ENCODE measurements around the gene MAMDC4.

The MAMDC4 gene

DNA sequence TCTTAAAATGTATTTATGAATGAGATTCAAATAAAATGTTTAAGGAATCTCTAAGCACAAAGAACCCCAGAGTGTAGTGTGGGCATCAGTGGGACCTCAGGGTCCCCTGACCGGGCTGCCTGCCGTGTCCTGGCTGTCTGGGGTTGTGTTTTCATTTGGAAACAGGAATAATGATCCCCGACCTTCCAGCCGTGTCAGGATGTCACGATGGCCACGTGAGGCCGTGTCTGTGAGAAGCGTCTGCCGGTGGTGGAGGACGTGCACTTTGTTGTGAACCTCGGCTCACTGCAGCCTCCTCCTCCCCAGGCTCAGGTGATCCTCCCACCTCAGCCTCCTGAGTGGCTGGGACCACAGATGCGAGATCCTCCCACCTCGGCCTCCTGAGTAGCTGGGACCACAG, 38.5 kb downstream of the MAMDC4 start:
- DNase-seq (ENCODE audit: low spot score), result no peak

DNA sequence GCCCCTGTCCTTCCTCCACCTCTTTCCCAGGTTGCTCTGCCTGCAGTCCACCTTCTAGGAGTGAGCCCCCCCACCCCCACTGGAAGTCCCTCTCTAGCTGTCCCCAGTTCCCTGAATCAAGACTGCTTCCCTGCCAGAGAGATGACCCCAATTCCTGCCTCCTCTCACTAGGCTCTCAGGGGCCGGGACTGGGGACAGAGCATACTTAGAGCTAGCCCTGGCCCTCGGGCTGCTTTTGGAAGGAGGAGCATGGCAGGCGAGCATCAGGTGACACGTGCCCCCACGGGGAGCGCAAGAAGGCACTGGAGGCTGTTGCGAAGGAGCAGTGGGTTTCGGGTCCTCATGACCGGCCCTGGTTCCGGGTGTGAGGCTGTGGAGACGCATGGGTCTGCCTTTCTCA, 43.9 kb downstream of the MAMDC4 start:
- no peak for DNase-seq (ENCODE audit: low spot score)

DNA sequence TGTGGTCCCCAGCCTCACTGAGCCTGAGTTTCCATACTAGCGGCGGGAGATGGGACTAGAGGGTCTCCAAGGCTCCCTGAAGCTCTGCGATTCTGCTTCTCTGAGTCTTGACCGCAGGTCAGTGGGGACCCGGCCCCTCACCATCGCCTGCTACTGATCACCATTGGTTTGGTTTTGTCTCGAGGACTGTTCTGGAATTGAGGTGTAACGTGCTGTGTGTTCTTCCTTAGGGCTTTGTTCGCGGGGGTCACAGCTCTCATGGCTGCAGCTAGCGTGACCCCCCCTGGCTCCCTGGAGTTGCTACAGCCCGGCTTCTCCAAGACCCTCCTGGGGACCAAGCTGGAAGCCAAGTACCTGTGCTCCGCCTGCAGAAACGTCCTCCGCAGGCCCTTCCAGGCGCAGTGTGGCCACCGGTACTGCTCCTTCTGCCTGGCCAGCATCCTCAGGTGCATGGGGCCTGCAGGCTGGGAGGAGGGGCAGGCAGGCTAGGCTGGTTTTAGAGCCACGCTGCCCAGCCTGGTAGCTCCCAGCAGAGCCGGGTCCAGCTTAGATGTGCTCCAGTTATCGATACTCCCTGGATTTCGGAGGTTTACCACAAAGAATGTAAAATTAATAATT, 46.4 kb downstream of the MAMDC4 start:
- no peak for DNase-seq (ENCODE audit: low spot score)

DNA sequence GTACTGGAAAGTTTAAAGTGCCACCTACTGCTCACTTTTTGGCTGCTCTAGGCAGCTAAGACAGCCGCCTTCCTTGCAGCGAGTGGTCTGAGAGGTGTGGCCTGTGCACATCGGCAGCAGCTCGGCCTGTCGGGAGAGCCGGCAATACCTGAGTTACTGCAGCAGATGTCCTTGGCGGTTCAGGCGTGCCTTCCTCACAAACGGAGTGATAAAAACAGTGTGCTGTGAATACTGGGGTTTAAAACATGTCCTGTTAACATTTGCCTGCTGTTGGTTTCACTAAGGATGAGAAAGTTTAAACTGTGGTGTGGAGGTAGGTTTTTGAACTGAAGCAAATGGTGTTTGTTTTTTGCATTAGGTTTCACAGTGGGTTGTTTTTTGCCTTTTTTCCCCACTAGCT, 47.0 kb downstream of the MAMDC4 start:
- DNase-seq (ENCODE audit: low spot score), result no peak

DNA sequence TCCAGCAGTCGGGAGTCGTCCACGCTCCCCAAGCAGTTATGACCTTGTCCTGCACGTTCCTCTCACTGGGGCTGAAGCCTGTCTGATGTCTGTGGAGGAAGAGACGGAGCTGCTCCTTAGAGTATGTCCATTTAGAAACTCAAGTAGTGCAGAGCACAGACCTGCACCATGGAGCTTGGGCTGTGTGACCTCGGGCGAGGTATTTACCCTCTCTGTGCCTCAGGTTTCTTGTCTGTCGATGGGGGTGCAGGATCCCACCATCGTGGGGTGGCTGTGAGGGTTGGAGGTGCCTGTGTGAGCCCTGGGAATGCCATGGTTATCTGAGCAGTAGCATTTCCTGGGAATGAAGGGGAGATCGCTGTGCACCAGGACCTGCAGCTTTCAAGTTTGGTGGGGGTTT, 48.4 kb downstream of the MAMDC4 start:
- DNase-seq (ENCODE audit: low spot score), result no peak

DNA sequence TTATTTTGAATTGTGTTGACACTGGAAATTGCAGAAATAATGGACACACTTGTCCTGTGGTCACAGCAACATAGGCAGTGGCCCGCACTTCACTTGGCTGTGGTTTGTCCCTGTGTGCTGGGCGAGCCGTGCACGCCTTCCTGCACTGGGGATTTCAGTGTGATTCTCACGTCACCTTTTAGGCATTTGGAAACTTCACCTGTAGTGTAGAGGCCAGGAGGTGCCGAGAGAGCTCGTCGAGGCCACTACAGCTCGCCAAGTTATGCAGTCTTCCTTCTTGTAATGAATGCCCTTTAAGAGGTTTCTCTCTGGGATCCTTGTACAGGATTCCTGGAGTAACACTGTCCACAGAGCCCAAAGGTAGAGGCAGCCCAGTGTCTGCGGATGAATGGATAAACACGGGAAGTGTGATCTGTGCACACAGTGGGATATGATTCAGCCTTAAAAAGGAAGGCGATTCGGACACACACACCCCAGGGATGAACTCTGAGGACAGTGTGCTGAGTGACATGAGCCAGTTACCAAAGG, 48.9 kb downstream of the MAMDC4 start:
- DNase-seq (ENCODE audit: low spot score), result no peak

DNA sequence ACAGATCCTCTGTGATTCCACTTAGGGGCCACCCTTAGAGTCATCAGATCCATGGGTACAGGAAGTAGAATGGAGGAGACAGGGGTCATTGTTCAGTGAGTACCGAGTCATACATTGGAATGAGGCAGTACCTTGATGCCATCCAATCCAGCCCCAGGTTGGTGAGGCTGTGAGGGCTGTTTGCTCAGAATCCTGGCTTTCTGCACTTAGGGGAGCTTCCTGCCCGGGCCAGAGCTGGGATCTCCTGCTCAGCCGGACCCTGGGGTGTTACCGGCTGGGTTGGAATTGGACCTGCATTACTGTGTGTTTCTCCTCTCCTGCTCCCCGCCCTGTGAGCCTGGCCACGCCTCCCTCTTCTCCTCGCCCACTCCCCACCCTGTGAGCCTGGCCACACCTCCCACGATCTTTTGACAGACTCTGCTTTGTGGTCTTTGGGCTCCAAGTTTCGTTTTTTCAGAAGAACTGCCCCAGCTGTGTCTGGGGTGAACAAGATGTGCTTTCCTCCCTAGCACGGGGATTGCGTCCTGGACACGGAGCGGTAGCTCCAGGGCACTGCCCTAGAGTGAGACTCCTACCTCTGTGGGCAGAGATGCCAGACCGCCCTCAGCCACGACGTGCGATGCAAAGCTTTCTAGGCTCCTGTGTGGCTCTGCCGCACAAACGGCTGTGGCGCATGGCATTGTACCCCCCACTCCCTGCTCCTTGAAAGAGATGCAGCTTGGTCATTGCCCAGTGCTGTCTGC, 49.5 kb downstream of the MAMDC4 start:
- DNase-seq (ENCODE audit: low spot score), result peak; percentile 75

DNA sequence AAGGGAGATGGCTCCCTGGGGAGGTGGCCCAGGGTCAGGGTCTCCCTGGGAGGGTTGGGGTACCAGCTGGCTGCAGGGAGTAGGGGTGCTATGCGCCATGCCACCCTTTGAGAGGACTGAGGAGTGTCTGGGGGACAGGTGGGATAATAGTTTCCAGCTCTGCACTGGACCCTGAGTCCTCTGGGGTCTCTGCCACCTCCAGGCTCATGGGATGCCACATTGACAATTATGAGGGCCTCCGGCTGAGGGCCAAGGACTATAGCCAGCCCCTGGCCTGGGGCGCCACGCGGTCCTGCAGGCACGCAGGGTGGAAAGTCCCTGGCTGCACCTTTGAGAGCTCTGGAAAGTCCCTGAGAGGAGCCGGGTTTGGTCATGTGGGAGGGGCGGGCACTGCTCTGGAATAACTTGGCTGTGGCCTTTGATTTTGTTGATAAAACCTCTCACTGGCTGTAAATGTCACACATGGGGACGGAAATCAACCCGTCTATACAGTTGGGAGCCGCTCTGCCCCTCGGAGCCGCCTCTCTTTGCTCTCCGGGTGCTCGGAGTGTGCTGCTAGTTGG, 50.2 kb downstream of the MAMDC4 start:
- DNase-seq (ENCODE audit: low spot score), result peak; percentile 86

DNA sequence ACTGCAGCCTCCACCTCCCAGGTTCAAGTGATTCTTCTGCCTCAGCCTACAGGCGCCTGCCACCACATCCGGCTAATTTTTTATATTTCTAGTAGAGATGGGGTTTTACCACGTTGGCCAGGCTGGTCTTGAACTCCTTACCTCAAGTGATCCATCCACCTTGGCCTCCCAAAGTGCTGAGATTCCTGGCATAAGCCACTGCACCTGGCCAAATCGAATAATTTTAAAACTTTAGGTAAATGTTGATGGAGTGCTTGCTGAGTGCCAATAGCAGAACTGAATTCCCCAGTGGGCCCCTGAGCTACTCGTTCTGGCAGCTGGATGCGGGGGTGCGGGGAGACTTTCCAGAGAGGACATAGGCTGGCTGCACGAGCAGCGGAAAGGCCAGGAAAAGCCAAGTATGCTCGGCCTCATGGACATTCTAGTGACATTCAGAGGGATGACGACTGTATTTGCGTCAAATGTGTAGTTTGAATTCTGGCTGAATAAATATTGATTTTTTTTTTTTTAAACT, 51.0 kb downstream of the MAMDC4 start:
- no peak for DNase-seq (ENCODE audit: low spot score)

DNA sequence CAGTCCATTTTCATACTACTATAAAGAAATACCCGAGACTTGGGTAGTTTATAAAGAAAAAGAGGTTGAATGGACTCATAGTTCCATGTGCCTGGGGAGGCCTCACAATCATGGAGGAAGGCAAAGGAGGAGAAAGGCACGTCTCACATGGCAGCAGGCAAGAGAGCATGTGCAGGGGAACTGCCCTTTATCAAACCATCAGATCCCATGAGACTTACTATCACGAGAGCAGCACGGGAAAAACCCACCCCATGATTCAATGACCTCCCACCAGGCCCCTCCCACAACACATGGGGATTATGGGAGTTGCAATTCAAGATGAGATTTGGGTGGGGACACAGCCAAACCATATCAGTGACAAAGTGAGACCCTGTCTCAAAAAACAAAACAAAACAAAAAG, 54.1 kb downstream of the MAMDC4 start:
- no peak for DNase-seq (ENCODE audit: low spot score)

DNA sequence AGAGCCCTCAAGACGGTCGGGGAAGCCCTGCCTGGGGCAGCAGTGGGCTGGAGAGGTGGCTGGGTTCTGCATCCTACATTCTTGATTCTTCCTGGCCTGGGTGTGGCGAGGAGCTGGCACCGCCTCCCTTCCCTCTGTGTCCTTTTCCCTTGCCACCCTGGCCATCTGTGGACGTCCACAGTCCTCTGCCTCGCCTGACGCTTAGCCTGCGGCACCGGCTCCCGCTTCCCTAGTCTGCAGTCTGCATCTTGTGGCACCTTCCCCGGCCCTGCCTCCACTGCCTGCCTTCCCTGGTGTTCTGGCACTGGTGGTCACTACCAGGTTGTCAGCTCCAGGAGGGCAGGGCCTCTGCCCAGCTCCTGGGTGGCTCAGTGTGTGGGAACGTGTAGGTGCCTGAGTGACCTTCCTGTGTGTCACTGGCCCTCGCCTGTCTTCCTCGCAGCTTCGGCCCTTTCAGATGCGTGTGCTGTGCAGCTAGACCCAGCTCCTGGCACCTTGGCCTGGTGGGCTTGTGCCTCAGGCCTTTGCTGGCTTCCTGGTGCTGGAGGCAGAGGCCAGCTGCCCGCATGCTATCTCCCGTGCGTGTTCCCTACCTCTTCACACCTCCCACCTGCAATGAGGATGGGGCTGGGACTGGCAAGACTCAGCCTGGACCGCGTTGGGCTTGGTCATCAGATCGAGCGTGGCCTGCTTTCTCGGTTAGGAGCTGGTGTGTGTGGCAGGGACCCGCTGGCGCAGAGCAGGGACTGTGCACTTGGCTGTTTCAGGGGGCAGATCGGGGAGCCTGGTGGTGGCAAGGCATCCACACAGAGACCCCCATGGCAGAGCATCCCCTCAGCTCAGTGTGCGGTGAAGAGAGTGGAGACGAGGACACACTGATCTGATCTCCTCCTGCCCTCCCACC, 55.1 kb downstream of the MAMDC4 start:
- DNase-seq (ENCODE audit: low spot score), result no peak

Measured in AG08396 (cell line).